Neuronal stem cell (in vitro differentiated cells): Measurements from ENCODE around the gene SH3GL2. TPM values are rescaled to one million over a fixed set of nuclear protein-coding genes. Genes with fewer than 3 reads are reported as not detected.

ENCODE experiments used
- DNase-seq: peaks from one replicate; pipeline ENCODE4 v3.0.0-alpha.2; 2013; ENCODE audit warnings: low spot score
- H2AFZ ChIP-seq: one replicate; pipeline ENCODE4 v1.6.1; 2013; ENCODE audit warnings: mild to moderate bottlenecking, low read length, inconsistent platforms
- H2AK5ac ChIP-seq: 2 replicates; pipeline ENCODE4 v1.6.1; 2013; ENCODE audit warnings: low read depth, mild to moderate bottlenecking, inconsistent platforms, low read length, moderate library complexity, mixed read lengths
- H2BK120ac ChIP-seq: 2 replicates; pipeline ENCODE4 v1.6.1; 2013; ENCODE audit warnings: low read depth, mild to moderate bottlenecking, inconsistent platforms, low read length, moderate library complexity, mixed read lengths
- H2BK12ac ChIP-seq: one replicate; pipeline ENCODE4 v1.6.1; 2013; ENCODE audit warnings: low read length, inconsistent platforms
- H2BK15ac ChIP-seq: 2 replicates; pipeline ENCODE4 v1.6.1; 2013; ENCODE audit warnings: mild to moderate bottlenecking, low read length, inconsistent platforms, mixed read lengths
- H2BK5ac ChIP-seq: one replicate; pipeline ENCODE4 v1.6.1; 2013; ENCODE audit warnings: inconsistent platforms, mild to moderate bottlenecking, low read length, moderate library complexity
- H3K14ac ChIP-seq: one replicate; pipeline ENCODE4 v1.6.1; 2013; ENCODE audit warnings: low read length, inconsistent platforms
- H3K18ac ChIP-seq: 2 replicates; pipeline ENCODE4 v1.6.1; 2013; ENCODE audit warnings: low read length, inconsistent platforms
- H3K23ac ChIP-seq: 2 replicates; pipeline ENCODE4 v1.6.1; 2013; ENCODE audit warnings: low read depth, mild to moderate bottlenecking, mixed read lengths, low read length, inconsistent platforms; ENCODE audit not compliant: poor library complexity
- H3K27ac ChIP-seq: replicated peaks from 3 replicates; pipeline ENCODE4 v1.5.1; 2013; ENCODE audit warnings: low read length, inconsistent platforms
- H3K27me3 ChIP-seq, 3 experiments: 2 replicates each; pipeline ENCODE4 v1.6.1; 2013; ENCODE audit warnings: low read length in 3 of 3, mild to moderate bottlenecking in 2 of 3, inconsistent platforms in 1 of 3, low read depth in 1 of 3, mixed read lengths in 1 of 3, moderate library complexity in 1 of 3; ENCODE audit not compliant: control insufficient read depth in 3 of 3, insufficient read depth in 3 of 3
- H3K36me3 ChIP-seq, 2 donors: replicated peaks in 1 of 2; 2 replicates each; pipeline ENCODE4 v1.6.1; 2013; ENCODE audit warnings: low read length in 2 of 2; ENCODE audit not compliant: control insufficient read depth in 2 of 2, insufficient read depth in 2 of 2
- H3K4ac ChIP-seq: 2 replicates; pipeline ENCODE4 v1.6.1; 2013; ENCODE audit warnings: inconsistent platforms, mild to moderate bottlenecking, low read length, moderate library complexity
- H3K4me1 ChIP-seq, 2 donors: 1 replicate in 1 of 2; 2 replicates in 1 of 2; pipeline ENCODE4 v1.6.1; 2013; ENCODE audit warnings: low read length in 2 of 2, low read depth in 1 of 2; ENCODE audit not compliant: control insufficient read depth in 2 of 2, insufficient read depth in 1 of 2
- H3K4me2 ChIP-seq: one replicate; pipeline ENCODE4 v1.6.1; 2013; ENCODE audit warnings: mild to moderate bottlenecking, low read length, inconsistent platforms; ENCODE audit not compliant: insufficient read depth, poor library complexity, severe bottlenecking
- H3K4me3 ChIP-seq, 2 donors: 2 replicates each; pipeline ENCODE4 v1.5.1; 2013; ENCODE audit warnings: low read length in 2 of 2, mild to moderate bottlenecking in 2 of 2, inconsistent platforms in 1 of 2, moderate library complexity in 1 of 2
- H3K79me1 ChIP-seq: one replicate; pipeline ENCODE4 v1.6.1; 2013; ENCODE audit warnings: low read depth, mild to moderate bottlenecking, inconsistent platforms, low read length, moderate library complexity
- H3K9ac ChIP-seq: one replicate; pipeline ENCODE4 v1.6.1; 2013; ENCODE audit warnings: mild to moderate bottlenecking, low read depth, low read length, inconsistent platforms; ENCODE audit not compliant: poor library complexity
- H3K9me3 ChIP-seq, 2 donors: replicated peaks in 1 of 2; 2 replicates each; pipeline versions ENCODE3 to v1.6.1; 2013; ENCODE audit warnings: low read length in 2 of 2, mild to moderate bottlenecking in 2 of 2, inconsistent platforms in 1 of 2, low read depth in 1 of 2, mixed read lengths in 1 of 2, moderate library complexity in 1 of 2; ENCODE audit not compliant: control insufficient read depth in 2 of 2, insufficient read depth in 1 of 2
- H4K8ac ChIP-seq: one replicate; pipeline ENCODE4 v1.6.1; 2013; ENCODE audit warnings: low read depth, mild to moderate bottlenecking, inconsistent platforms, low read length, moderate library complexity
- H4K91ac ChIP-seq: one replicate; pipeline ENCODE4 v1.6.1; 2013; ENCODE audit warnings: low read length, low read depth, mild to moderate bottlenecking, inconsistent platforms; ENCODE audit not compliant: poor library complexity
- WGBS, 2 donors: extraction: QIAGEN DNeasy Blood & Tissue Kit; methylation state at CpG; one replicate each; pipeline ENCODE4 v1.1.7; 2013; ENCODE audit warnings: missing lambda C conversion rate in 2 of 2, mixed read lengths in 1 of 2; ENCODE audit not compliant: insufficient read length in 2 of 2, insufficient replicate concordance in 1 of 2; ENCODE audit errors: extremely low coverage in 2 of 2; 5-methylcytosine and 5-hydroxymethylcytosine counted together
- polyA plus RNA-seq, 2 experiments: library from polyadenylated mRNA; stranded (reverse); fragments of 200-250 nt; gene quantifications; one replicate each; pipeline ENCODE4 v1.2.3, GENCODE V29; 2013

SH3GL2 gene
- polyA plus RNA-seq (2013, experiment 1 of 2) = 1.2 TPM
- 1.1 TPM for polyA plus RNA-seq (2013, experiment 2 of 2)

DNA sequence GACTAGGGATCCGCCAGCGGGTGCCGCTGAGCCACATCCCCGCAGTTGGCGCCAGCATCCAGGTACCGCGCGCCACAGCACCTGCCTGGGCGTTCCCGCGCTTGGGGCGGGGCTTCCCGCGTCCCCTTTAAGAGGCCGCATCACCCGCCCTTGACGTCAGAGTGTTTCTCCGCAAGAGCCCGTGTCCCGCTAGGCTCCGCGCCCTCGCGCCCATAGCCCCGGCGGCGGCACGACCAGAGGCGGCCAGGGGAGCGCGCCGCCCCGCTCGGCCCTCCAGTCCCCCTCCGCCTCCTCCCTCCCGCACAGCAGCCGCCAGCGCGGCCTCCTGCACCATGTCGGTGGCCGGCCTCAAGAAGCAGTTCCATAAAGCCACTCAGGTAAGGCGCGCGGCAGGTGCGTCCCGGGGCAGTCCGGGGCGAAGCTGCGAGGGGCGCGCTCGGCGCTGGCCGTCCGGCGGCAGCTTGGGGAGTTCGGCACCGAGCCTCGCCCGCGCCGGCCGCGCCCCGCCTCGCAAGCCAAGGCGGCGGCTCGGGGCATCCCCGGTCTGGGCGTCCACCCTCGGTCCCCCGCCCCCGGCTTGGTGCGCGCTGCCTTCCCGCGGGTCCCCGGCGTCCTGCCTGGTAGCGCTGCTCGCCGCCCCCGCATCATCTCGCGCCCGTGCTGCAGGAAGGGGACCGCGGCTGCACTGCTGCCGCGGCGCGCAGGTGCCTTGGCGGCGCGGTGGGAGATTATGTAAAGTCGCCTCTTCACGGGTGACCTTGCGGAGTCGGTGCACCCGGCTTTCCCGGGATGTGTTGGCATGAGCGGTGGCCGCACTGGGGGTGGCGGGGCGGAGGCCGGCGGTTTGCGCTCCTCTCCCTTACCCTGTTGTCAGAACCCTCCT is at the start of gene SH3GL2:
Gene SH3GL2 (plus strand): TSS at position 156 of the 883 bp plus-strand sequence.
- Histone ChIP-seq H3K27ac (no peak within 1 kb of the TSS), H3K4ac (no peak within 1 kb of the TSS), H3K79me1 (no peaks in the 10 kb centered on the region), H3K18ac (peak within 1 kb of the TSS; percentile 65), H3K4me3 (peak within 1 kb of the TSS; percentile 41 to 82), H2AK5ac (no peak within 1 kb of the TSS), H3K9ac (peak within 1 kb of the TSS; percentile 30), H3K4me2 (peak within 1 kb of the TSS; percentile 71), H2BK15ac (no peak within 1 kb of the TSS), H3K27me3 (peaks cover 3 to 66% (median 32%) of the 10 kb centered on the region in 3 experiments), H4K8ac (no peak within 1 kb of the TSS), H3K9me3 (no peaks in the 10 kb centered on the region), H3K36me3 (no peaks in the 10 kb centered on the region), H2BK12ac (no peak within 1 kb of the TSS), H3K14ac (peak within 1 kb of the TSS; percentile 5), H2AFZ (peak within 1 kb of the TSS; percentile 93), H2BK5ac (no peak within 1 kb of the TSS), H2BK120ac (no peak within 1 kb of the TSS), H4K91ac (no peak within 1 kb of the TSS), H3K4me1 (peaks cover 0 to 5% of the 10 kb centered on the region in 2 donors), H3K23ac (no peak within 1 kb of the TSS)
- WGBS, 2 donors = no CpG with 5 or more reads among the region's 109 CpGs
- peak; percentile 59 for DNase-seq

DNA sequence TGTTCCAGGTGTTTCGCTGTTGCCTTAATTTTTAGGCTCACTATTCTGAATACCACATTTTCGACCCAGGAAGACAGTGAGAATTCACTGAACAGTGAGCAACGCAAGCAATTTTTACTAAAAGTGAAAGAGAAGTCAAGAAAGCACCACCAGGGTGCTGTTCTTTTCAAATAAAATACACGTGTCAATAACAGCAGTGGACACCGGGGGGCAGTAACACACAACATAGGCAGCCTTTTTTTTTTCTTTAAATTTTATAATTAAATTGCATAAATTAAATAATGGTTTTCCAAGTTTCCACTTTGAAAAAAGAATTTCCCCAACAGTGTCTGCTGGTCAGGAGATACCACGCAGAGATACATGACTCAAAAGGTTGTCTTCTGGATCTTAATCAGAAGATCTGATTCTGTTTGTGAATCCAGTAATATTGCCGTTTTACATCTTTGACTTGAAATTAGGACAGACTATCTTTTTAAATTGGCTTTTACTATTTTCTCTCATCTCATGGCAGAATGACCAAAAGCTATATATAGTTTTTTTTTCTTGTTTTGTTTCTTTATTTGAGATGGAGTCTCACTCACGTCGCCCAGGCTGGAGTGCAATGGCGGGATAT is 47.1 kb upstream of the SH3GL2 start:
- Histone ChIP-seq H3K9ac (no peak overlapping the region), H3K9me3 (no peaks in the 10 kb centered on the region), H3K79me1 (no peaks in the 10 kb centered on the region), H3K4me3 (no peak overlapping the region), H2AK5ac (no peak overlapping the region), H3K36me3 (no peaks in the 10 kb centered on the region), H2BK120ac (no peak overlapping the region), H3K27me3 (no peaks in the 10 kb centered on the region), H3K23ac (no peak overlapping the region), H3K18ac (no peak overlapping the region), H3K27ac (no peak overlapping the region), H2AFZ (peak overlapping the region; percentile 50), H4K8ac (no peak overlapping the region), H3K4me2 (no peak overlapping the region), H3K4ac (no peak overlapping the region), H4K91ac (no peak overlapping the region), H2BK15ac (no peak overlapping the region), H3K4me1 (no peaks in the 10 kb centered on the region), H2BK5ac (no peak overlapping the region), H2BK12ac (no peak overlapping the region), H3K14ac (no peak overlapping the region)
- peak; percentile 36 for DNase-seq
- WGBS, 2 donors = no CpG with 5 or more reads among the region's 10 CpGs

DNA sequence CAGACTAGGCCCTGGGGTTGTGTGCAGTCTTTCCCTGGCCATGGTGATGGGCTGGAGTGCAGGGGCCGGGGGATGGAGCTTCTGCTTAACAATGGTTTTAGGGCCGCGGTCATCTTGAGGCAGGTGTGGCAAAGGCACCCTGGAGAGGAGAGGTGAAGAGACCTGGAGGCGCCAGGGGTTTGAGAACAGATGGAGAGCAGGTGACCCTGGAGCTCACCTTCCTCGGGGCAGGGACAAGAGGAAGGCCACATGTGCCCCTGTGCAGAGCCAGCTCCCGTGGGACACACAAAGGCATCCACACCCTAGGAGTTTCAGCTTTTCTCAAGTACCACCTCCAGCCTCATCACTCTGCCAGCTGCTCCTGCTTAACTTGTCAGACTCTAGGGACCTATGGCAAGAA is 46.4 kb upstream of the SH3GL2 start:
- WGBS, 2 donors = no CpG with 5 or more reads among the region's 6 CpGs
- Histone ChIP-seq H3K9ac (no peak overlapping the region), H3K4me3 (no peak overlapping the region), H3K14ac (no peak overlapping the region), H3K27ac (no peak overlapping the region), H3K23ac (no peak overlapping the region), H3K4me2 (no peak overlapping the region), H3K36me3 (no peaks in the 10 kb centered on the region), H3K9me3 (no peaks in the 10 kb centered on the region), H2AFZ (no peak overlapping the region), H3K18ac (no peak overlapping the region), H2BK12ac (no peak overlapping the region), H3K79me1 (no peaks in the 10 kb centered on the region), H3K27me3 (no peaks in the 10 kb centered on the region), H3K4ac (no peak overlapping the region), H2BK120ac (no peak overlapping the region), H4K91ac (no peak overlapping the region), H2AK5ac (no peak overlapping the region), H3K4me1 (no peaks in the 10 kb centered on the region), H2BK15ac (no peak overlapping the region), H2BK5ac (no peak overlapping the region), H4K8ac (no peak overlapping the region)
- no peak for DNase-seq

DNA sequence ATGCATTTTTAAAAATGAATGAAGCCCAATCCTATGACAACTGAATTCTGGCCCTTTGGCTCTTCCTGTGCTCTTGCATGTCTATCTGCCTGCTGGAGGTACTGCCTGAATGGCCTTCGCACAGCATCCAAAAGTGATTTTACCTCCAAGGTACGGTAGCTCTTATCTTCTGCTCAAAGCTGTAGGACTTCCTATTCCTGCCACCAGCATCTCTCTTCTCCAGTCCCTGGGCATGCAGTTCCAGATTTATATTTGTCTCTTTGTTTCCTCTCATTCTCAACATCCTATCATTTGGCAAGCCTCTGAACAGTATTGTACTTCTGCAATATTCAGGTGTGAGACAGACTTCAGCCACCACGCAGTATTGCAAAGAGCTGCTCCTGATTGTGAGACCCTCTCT is 43.7 kb upstream of the SH3GL2 start:
- Histone ChIP-seq H4K8ac (no peak overlapping the region), H3K79me1 (no peaks in the 10 kb centered on the region), H3K18ac (no peak overlapping the region), H3K36me3 (no peaks in the 10 kb centered on the region), H2AK5ac (no peak overlapping the region), H2BK12ac (no peak overlapping the region), H3K23ac (no peak overlapping the region), H3K14ac (no peak overlapping the region), H2BK15ac (no peak overlapping the region), H3K4ac (no peak overlapping the region), H3K9ac (no peak overlapping the region), H3K4me3 (no peak overlapping the region), H2BK5ac (no peak overlapping the region), H2AFZ (no peak overlapping the region), H3K4me1 (no peaks in the 10 kb centered on the region), H3K27me3 (no peaks in the 10 kb centered on the region), H3K4me2 (no peak overlapping the region), H3K27ac (no peak overlapping the region), H2BK120ac (no peak overlapping the region), H4K91ac (no peak overlapping the region), H3K9me3 (no peaks in the 10 kb centered on the region)
- WGBS, 2 donors = no CpG with 5 or more reads among the region's 3 CpGs
- no peak for DNase-seq
